GM12801 (cell line): ENCODE data around the gene KLHL13.

Source experiments
- CTCF ChIP-seq: IDR thresholded peaks from one replicate; pipeline ENCODE4 v1.5.1; 2011; ENCODE audit warnings: control low read depth; ENCODE audit not compliant: insufficient read length; ENCODE audit errors: extremely low read depth

The KLHL13 gene

GRCh38 chrX:118062817-118063615, 53.6 kb downstream of the KLHL13 start:
- no peak for TF ChIP-seq CTCF

- TF ChIP-seq CTCF = no peak
These were observed 54.4 kb downstream of the KLHL13 start for GRCh38 chrX:118062048-118062789.

- TF ChIP-seq CTCF = no peak
These were observed 57.7 kb downstream of the KLHL13 start for GRCh38 chrX:118058924-118059323.

GRCh38 chrX:118056870-118057269, 59.7 kb downstream of the KLHL13 start:
- TF ChIP-seq CTCF = no peak

GRCh38 chrX:118049713-118050112, 66.9 kb downstream of the KLHL13 start:
- TF ChIP-seq CTCF = no peak

- no peak for TF ChIP-seq CTCF
These were observed 69.0 kb downstream of the KLHL13 start for GRCh38 chrX:118047446-118048186.

GRCh38 chrX:118039591-118039990, 77.0 kb downstream of the KLHL13 start:
- no peak for TF ChIP-seq CTCF
